Mucosa of gallbladder (tissue), 1 donor: ENCODE data around the gene ZNF496. TPM values are rescaled to one million over a fixed set of nuclear protein-coding genes. Genes with fewer than 3 reads are reported as not detected.
"Not testable (repeated sequence)": the region's sequence is repeated elsewhere in the genome, so short reads cannot be mapped to it uniquely, and the experiment has no call there.

ENCODE experiments used
- DNase-seq: peaks from one replicate; pipeline ENCODE4 v3.0.0-alpha.2; 2020; ENCODE audit warnings: low spot score
- total RNA-seq: library from RNA; stranded (reverse); gene quantifications from one replicate; pipeline ENCODE4 v1.2.1, GENCODE V29; 2021
- donor health status: DM: no; HTN: no; CAD: no.

The ZNF496 gene
- total RNA-seq, 1 donor from 2014 or later, result 20.6 TPM

GRCh38 chr1:247293047-247293446 lies 38.6 kb downstream of the ZNF496 start:
- no peak for DNase-seq

- no peak for DNase-seq
These were observed 39.7 kb downstream of the ZNF496 start for GRCh38 chr1:247291833-247292561.

- no peak for DNase-seq
These were observed 40.5 kb downstream of the ZNF496 start for GRCh38 chr1:247291161-247291560.

- no peak for DNase-seq
These were observed 41.1 kb downstream of the ZNF496 start for GRCh38 chr1:247290576-247290975.

GRCh38 chr1:247289274-247289892 lies 42.3 kb downstream of the ZNF496 start:
- DNase-seq, result not testable (repeated sequence)

- no peak for DNase-seq
These were observed 43.3 kb downstream of the ZNF496 start for GRCh38 chr1:247288341-247288740.

- DNase-seq, result no peak
These were observed 44.2 kb downstream of the ZNF496 start for GRCh38 chr1:247287460-247287859.

- no peak for DNase-seq
These were observed 45.5 kb downstream of the ZNF496 start for GRCh38 chr1:247286134-247286670.

- no peak for DNase-seq
These were observed 50.6 kb downstream of the ZNF496 start for GRCh38 chr1:247281001-247281574.

GRCh38 chr1:247277191-247277590 lies 54.5 kb downstream of the ZNF496 start:
- DNase-seq, result no peak

GRCh38 chr1:247274605-247275256 lies 56.9 kb downstream of the ZNF496 start:
- no peak for DNase-seq

- no peak for DNase-seq
These were observed 58.7 kb downstream of the ZNF496 start for GRCh38 chr1:247273013-247273412.

- no peak for DNase-seq
These were observed 61.7 kb downstream of the ZNF496 start for GRCh38 chr1:247270003-247270402.

- DNase-seq, result no peak
These were observed 62.5 kb downstream of the ZNF496 start for GRCh38 chr1:247269133-247269532.

- no peak for DNase-seq
These were observed 63.1 kb downstream of the ZNF496 start for GRCh38 chr1:247268390-247269045.

- DNase-seq, result no peak
These were observed 65.6 kb downstream of the ZNF496 start for GRCh38 chr1:247266053-247266452.

GRCh38 chr1:247255772-247256171 lies 75.9 kb downstream of the ZNF496 start, which contains the start of gene VN1R5:
TSS of gene VN1R5 (plus strand) at chr1:247256072.
- DNase-seq, result not testable (repeated sequence)

- DNase-seq, result no peak
These were observed 84.1 kb downstream of the ZNF496 start for GRCh38 chr1:247247568-247247967.
